K562 (cell line): ENCODE measurements around the gene CHD8. TPM values are rescaled to one million over a fixed set of nuclear protein-coding genes. Genes with fewer than 3 reads are reported as not detected.

Experiments used
- ATF4 ChIP-seq: fragments of 450-650 bp; formaldehyde crosslinking; IDR thresholded peaks from 2 replicates; pipeline ENCODE4 v1.4.0; 2022; ENCODE audit warnings: mild to moderate bottlenecking, moderate library complexity
- CLOCK ChIP-seq: fragments of 250-450 bp; sonication (Bioruptor Pico); IDR thresholded peaks from 2 replicates; pipeline ENCODE4 v1.4.0; 2020; ENCODE audit warnings: mild to moderate bottlenecking, moderate library complexity, borderline replicate concordance
- DLX4 ChIP-seq: fragments of 250-450 bp; sonication (Bioruptor Pico); IDR thresholded peaks from 2 replicates; pipeline ENCODE4 v1.6.1; 2021; ENCODE audit warnings: mild to moderate bottlenecking
- DMBX1 ChIP-seq: fragments of 250-450 bp; sonication (Bioruptor Pico); IDR thresholded peaks from 2 replicates; pipeline ENCODE4 v1.8.0; 2022; ENCODE audit warnings: inconsistent platforms, mild to moderate bottlenecking, moderate library complexity, borderline replicate concordance
- HDAC2 ChIP-seq: fragments of 450-650 bp; IDR thresholded peaks from 2 replicates; pipeline ENCODE4 v1.6.1; 2016; ENCODE audit warnings: mild to moderate bottlenecking
- HEY1 ChIP-seq: fragments of 250-450 bp; sonication (Bioruptor Pico); IDR thresholded peaks from 2 replicates; pipeline ENCODE4 v1.5.0; 2020; ENCODE audit warnings: mild to moderate bottlenecking, moderate library complexity, borderline replicate concordance
- IRF9 ChIP-seq: fragments of 450-650 bp; IDR thresholded peaks from 2 replicates; pipeline ENCODE4 v1.6.1; 2016; ENCODE audit warnings: missing biosample characterization, missing genetic modification characterization
- PATZ1 ChIP-seq: fragments of 250-450 bp; sonication (Bioruptor Pico); IDR thresholded peaks from 2 replicates; pipeline ENCODE4 v1.5.0; 2020; ENCODE audit warnings: mild to moderate bottlenecking, borderline replicate concordance
- SAP30 ChIP-seq: fragments of 200-600 bp; sonication (generic); IDR thresholded peaks from 2 replicates; pipeline ENCODE4 v1.6.1; 2012; ENCODE audit warnings: borderline replicate concordance, low read depth, mild to moderate bottlenecking, moderate library complexity, low read length, control low read depth, inconsistent platforms; ENCODE audit not compliant: insufficient read depth, poor library complexity, severe bottlenecking
- SFPQ ChIP-seq: fragments of 200-400 bp; formaldehyde crosslinking; IDR thresholded peaks from 2 replicates; pipeline ENCODE4 v1.6.1; 2017; ENCODE audit warnings: mild to moderate bottlenecking, low read depth, low read length, moderate library complexity
- TCF15 ChIP-seq: fragments of 250-450 bp; sonication (Bioruptor Pico); IDR thresholded peaks from 2 replicates; pipeline ENCODE4 v1.8.0; 2022; ENCODE audit warnings: moderate library complexity, mild to moderate bottlenecking, inconsistent platforms
- U2AF2 ChIP-seq: fragments of 200-400 bp; formaldehyde crosslinking; optimal IDR thresholded peaks from 2 replicates; pipeline ENCODE3; 2017; ENCODE audit warnings: low read depth, mild to moderate bottlenecking, low read length
- ZBTB1 ChIP-seq: sonication (generic); formaldehyde crosslinking; IDR thresholded peaks from 2 replicates; pipeline ENCODE4 v1.8.1; 2023; ENCODE audit warnings: missing genetic modification reagents, low read depth, mild to moderate bottlenecking, borderline replicate concordance
- ZNF143 ChIP-seq: sonication (generic); formaldehyde crosslinking; IDR thresholded peaks from 2 replicates; pipeline ENCODE4 v1.9.0; 2022; ENCODE audit warnings: mild to moderate bottlenecking, missing genetic modification reagents
- ZNF324 ChIP-seq: fragments of 250-450 bp; sonication (Bioruptor Pico); IDR thresholded peaks from 2 replicates; pipeline ENCODE4 v1.4.0; 2020; ENCODE audit warnings: mild to moderate bottlenecking
- ZNF408 ChIP-seq: fragments of 250-450 bp; sonication (Bioruptor Pico); IDR thresholded peaks from 2 replicates; pipeline ENCODE4 v1.4.0; 2020; ENCODE audit warnings: low read depth, mild to moderate bottlenecking, moderate library complexity
- ZNF707 ChIP-seq: fragments of 250-450 bp; sonication (Bioruptor Pico); conservative IDR thresholded peaks from 2 replicates; pipeline ENCODE4 v1.8.0; 2022; ENCODE audit warnings: inconsistent platforms, mild to moderate bottlenecking, moderate library complexity
- polyA plus RNA-seq, 8 experiments: library from polyadenylated mRNA; depleted of rRNA in 4 of 8; stranded (reverse) in 5 of 8; unstranded in 3 of 8; fragments of >200 nt; fragmentation: Nextera tagmentation in 2 of 8; fragmentation: Illumina TruSeq in 1 of 8; extraction: Ambion mirVana in 2 of 8; extraction: Trizol in 1 of 8; gene quantifications; 2 replicates each; pipeline versions ENCODE4 v1.2.1 to v1.2.3, GENCODE V29; 2011 to 2014; ENCODE audit warnings: inconsistent platforms in 1 of 8, missing spikeins in 1 of 8
- total RNA-seq, 7 experiments: library from RNA; depleted of rRNA in 6 of 7; stranded (reverse); fragments of >200 nt in 6 of 7; fragmentation: Illumina TruSeq in 2 of 7; extraction: Trizol in 2 of 7; gene quantifications; 2 replicates each; pipeline versions ENCODE4 v1.2.1 to v1.2.3, GENCODE V29; 2011 to 2021; ENCODE audit warnings: low replicate concordance in 1 of 7

CHD8 gene
- total and polyA plus RNA-seq, 9 of the 15 experiments (the other 6 are each of a cell fraction or from before 2014, with no cell fraction given), result 11.1 to 51.2 (median 32.8) TPM

GRCh38 chr14:21383848-21384493, 72.0 kb downstream of the CHD8 start, which contains the start of gene SUPT16H (continued):
- TF ChIP-seq CLOCK (no peak), ZNF324 (CRISPR knock-in tag) (no peak), HEY1 (CRISPR knock-in tag) (no peak), DLX4 (no peak), ZNF143 (CRISPR knock-in tag) (no peak), U2AF2 (no peak), IRF9 (tag) (no peak), PATZ1 (CRISPR knock-in tag) (no peak), SFPQ (no peak), DMBX1 (CRISPR knock-in tag) (no peak), HDAC2 (no peak), ZBTB1 (CRISPR knock-in tag) (no peak), TCF15 (no peak), ATF4 (CRISPR knock-in tag) (no peak), ZNF408 (no peak), SAP30 (no peak), ZNF707 (CRISPR knock-in tag) (no peak)
